HG02798 (cell line): ENCODE data around the gene NAV1.

Experiments used
- ATAC-seq: cut with Tn5 transposase; IDR thresholded peaks from one replicate; pipeline ENCODE4 v1.9.1; 2021; ENCODE audit warnings: mild to moderate bottlenecking; ENCODE audit not compliant: unreplicated experiment, poor library complexity

The NAV1 gene

DNA sequence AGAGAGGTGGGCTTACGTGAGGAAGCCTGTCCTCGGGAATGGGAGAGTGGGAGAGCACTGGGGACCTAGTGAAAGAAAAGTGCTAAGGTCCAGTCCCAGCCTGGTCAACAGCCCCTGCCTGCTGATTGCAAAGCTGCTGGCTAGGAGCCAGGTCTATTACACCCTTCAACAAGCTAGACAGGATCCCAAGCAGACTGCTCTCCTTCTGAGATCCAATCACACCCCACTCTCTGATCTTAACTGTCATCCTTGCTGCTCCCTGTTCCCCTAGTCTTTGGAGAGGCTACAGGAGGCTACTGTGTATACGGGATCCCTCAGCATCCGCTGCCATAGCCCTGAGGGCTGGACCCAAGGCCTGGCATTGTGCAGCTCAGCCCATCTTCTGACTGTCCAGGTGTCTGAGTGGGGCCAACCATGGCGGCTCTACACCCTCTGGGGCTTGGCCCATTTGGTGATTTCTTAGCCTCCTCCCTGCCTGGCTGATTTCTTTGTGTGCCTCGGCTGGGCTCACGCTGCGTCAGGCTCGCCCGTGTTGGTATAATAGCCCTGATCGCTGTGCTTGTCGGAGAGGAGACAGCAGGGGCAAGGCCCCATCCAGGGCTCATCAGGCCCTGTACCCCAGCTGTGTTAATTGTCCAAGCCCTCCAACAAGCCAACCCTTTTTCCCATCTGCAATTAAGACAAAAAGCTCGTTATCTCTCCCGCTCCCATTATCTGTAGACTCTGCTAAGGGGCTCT is 43.9 kb downstream of the NAV1 start:
- no peak for ATAC-seq

DNA sequence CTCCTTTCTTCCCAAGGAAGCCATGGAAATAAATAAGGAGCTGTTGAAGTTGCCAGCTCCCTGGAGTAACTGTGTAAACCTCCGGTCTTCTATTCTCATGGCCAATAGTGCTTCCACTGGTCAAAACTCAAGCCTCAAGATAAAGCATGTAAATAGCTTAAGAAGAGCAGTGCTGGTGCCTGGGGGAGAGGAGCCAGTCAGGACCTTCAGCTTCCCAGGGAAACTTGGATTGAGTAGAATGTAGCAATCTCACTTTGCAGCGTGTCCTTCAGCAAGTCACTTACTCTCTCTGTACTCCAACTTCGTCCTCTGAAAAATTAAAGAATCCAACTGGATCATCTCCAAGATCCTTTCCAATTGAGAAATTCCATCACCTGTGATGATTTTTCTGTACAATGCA is 44.7 kb downstream of the NAV1 start:
- ATAC-seq = no peak

DNA sequence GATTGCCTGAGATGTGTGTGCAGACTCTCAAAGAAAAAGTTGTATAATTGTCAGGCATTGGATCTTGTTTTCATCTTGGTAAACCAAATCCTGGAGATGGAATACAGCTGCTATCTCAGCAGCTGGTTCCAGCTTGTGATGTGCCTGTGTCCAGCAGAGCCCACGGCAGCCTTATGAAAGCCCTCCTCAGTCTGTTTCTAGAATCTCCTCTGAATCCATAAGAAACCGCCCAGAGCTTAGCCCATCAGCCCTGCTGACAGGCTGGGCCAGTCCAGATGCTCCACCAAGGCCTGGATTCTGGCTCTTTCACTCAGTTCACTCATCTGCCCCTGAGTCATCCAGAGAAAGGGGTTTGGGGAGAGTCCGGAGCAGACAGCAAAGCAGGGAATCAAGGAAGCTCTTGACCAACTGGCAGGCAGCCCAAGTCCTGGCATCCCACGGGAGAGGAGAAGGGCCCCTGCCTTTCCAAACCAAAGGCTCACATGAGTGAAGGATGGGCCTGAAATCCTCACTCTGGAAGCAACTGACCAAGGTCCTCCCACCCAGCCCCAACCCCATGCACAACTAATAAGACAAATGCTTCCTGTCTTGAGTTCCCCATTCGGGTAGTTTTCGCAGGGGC is 45.7 kb downstream of the NAV1 start:
- ATAC-seq = no peak

DNA sequence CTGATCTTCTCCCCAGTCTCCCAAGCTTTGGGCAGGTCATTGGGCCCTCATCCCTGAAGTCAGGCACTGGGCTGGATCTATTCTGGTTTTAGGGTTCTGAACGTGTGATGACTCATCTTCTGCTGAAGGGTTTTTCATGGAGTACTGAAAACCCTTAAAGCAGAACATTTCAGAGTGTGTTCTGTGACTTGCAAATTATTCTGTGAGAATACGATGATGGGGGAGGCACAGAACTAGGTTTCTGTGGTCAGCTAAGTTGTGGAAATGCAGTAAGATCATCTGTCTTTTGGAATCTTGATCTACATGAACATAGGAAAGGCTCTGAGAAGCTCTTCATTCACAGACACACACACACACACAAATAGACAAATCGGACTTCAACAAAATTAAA is 46.2 kb downstream of the NAV1 start:
- no peak for ATAC-seq

DNA sequence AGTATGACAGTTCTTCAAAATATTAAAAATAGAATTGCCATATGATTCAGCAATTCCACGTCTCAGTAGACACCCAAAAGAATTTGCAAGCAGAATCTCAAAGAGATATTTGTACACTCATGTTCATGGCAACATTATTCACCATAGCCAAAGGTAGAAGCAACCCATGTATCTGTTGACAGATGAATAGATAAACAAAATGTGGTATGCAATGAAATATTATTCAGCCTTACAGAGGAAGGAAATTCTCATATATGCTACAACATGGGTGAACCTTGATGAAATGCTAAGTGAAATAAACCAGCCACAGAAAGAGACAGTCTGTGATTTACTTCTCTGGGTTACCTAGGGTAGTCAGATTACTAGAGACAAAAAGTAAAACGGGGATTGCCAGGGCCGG is 47.0 kb downstream of the NAV1 start:
- ATAC-seq = no peak

DNA sequence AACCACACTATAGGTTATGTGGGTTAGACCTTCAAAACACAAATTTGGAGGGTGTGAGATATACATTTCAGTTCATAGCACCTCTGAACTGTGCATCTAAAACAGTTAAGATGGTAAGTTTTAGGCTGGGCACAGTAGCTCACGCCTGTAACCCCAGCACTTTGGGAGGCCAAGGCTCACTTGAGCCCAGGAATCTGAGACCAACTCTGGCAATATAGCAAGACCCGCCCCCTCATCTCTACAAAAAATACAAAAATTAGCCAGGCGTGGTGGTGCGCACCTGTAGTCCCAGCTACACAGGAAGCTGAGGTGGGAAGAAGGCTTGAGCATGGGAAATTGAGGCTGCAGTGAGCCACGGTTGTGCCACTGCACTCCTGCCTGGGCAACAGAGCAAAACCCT is 47.9 kb downstream of the NAV1 start:
- no peak for ATAC-seq

DNA sequence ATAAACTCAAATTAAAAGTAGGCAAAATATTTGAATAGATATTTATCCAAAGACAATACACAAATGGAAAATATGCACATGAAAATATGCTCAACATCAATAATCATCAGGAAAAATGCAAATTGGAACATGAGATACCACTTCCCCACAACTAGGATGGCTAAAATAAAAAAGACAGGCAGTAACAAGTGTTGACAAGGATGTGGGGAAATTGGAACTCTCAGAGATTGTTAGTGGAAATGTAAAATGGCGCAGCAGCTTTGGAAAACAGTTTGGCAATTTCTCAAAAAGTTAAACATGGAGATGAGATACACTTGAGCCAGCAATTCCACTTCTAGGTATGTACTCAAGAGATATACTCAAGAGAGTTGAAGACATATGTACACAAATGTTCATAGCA is 48.8 kb downstream of the NAV1 start:
- no peak for ATAC-seq
